Measurements from ENCODE around the gene FMN1.

- TF ChIP-seq CTCF (IDR thresholded peaks at IDR 0.05) (no peak), POLR2A (IDR thresholded peaks at IDR 0.05) (no peak), POLR2AphosphoS5 (IDR thresholded peaks at IDR 0.05) (no peak), EP300 (IDR thresholded peaks at IDR 0.05) (no peak)
These were observed 11.9 kb upstream of the FMN1 start for GRCh38 chr15:33206366-33206765.
